ENCODE measurements around the gene KRTAP5-2.

GRCh38 chr11:1644601-1645356 is 46.7 kb upstream of the KRTAP5-2 start:
- no peak for TF ChIP-seq CTCF (IDR thresholded peaks at IDR 0.05)
- TF ChIP-seq POLR2A (IDR thresholded peaks at IDR 0.05): no peak
